Measurements from ENCODE around the gene FSTL5.
A peak's percentile ranks its signal among the peaks of the same experiment; 100 is the strongest.
"Not testable (repeated sequence)": the region's sequence is repeated elsewhere in the genome, so short reads cannot be mapped to it uniquely, and the experiment has no call there.

The FSTL5 gene

DNA sequence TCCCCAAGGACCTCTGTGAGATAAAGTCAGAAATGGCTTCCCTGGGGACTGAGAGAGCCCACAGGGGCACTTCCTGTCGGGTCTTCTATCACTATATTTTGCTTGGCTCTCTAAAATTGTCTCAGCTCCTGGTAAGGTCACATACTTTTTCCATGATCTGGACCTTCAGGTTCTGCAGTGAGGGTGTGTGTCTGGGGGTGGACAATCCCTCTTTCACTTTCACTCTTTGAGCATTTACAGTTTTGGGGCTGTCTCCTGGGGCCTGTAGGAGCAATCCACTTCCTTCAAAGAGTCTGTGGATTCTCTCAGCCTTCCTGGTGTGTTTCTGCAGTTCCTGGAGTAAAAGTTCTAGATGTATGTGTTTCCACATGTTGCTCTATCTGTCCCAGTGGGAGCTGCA, 335.7 kb downstream of the FSTL5 start:
- no peak for FAIRE-seq

- FAIRE-seq: no peak
Measured at GRCh38 chr4:161827013-161827412, 336.8 kb downstream of the FSTL5 start.

- FAIRE-seq: no peak
Measured at GRCh38 chr4:161823450-161823849, 340.4 kb downstream of the FSTL5 start.

DNA sequence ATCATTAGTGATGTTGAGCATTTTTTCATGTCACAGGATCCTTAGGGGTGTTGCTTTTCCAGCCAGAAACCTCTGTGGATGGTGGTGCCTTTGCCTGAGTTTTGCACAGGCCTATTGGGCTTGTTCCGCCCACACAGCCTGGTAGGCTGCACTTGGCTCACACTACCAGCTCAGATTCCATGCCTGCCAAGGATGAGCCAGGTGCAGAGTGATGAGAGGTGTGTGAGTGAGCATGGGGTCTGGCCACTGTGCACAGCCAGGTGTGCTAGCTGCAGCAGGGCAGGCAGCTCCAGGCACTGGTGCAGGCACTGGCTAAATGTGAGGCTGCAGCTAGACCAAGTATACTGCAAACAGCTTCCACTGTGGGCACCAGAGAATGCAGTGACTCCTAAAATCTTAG, 341.6 kb downstream of the FSTL5 start:
- FAIRE-seq: no peak

DNA sequence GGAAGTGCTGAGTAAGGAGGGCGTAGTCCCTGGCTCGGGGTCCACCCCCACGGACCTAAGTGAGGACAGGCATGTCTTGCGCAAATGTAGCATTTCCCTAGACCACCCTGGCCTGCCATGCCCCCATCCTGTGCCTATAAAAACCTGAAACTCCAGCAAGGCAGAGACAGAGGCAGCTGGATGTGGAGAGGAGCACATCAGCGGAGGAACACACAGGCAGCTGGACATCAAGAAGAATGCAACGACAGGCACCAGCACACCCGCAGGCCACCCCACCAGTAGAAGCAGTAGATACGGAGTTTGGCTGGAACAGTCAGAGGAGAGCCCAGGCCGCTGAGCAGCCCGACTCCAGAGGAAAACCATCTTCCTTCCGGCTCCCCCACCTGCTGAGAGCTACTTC, 345.9 kb downstream of the FSTL5 start:
- FAIRE-seq: no peak

- FAIRE-seq: no peak
Measured at GRCh38 chr4:161816958-161817357, 346.8 kb downstream of the FSTL5 start.

GRCh38 chr4:161815841-161816240, 348.0 kb downstream of the FSTL5 start:
- no peak for FAIRE-seq

DNA sequence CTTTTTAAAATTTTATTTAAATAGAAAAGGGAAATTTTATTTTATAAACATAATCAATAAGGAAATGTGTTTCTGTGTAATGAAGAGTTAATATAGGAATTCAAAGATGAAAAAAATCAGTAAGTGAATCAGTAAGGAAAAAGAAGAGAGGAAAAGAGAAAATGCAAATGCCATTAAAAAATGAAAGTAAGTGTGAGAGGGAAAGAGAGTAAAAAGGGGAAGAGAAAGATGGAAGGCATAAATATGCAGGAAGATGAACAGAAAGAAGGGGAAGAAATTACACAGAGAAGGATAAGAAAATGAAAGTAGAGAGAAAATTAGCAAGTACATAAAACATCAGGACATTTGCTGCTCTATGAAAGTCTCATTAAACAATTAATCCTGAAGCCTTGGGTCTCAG, 349.9 kb downstream of the FSTL5 start:
- peak; percentile 33 for FAIRE-seq

DNA sequence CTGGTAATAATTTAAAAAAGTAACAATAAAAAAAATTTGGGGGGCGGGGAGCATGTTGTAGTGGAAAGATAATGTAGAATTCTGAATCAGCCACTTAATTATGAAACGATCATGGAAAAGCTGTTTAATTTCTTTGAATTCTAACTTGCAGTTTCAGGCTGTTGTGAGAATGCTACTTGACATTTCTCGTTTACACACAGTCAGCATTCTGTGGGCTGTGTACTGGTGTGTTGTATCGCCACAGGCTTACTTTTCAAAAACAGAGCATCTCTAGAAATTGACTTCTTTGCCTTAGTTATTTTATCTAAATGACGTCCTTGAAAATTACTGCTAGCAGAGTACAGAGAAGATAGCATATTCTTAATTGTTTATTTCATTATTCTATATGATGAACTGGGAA, 350.4 kb downstream of the FSTL5 start:
- FAIRE-seq: no peak

GRCh38 chr4:161803171-161803570, 360.6 kb downstream of the FSTL5 start:
- no peak for FAIRE-seq

GRCh38 chr4:161799710-161800109, 364.1 kb downstream of the FSTL5 start:
- peak; percentile 71 for FAIRE-seq

DNA sequence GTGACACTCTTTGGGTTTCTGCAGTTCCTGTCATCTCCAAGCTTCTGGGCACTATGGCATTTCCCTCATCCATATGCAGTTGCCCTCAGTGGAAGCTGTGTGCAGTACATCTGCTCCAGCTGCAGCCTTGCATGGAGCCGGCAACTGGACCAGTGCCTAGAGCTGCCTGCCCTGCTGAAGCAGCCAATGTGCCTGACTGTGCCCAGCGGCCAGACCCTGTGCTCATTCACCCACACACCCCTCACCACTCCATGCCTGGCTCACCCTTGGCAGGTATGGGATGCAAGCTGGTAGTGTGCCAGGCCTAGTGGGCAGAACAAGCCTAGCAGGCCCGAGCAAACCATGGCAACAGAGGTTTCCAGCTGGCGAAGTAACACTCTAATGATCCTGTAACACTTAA, 370.8 kb downstream of the FSTL5 start:
- FAIRE-seq: no peak

- FAIRE-seq: no peak
Measured at GRCh38 chr4:161791796-161792556, 371.8 kb downstream of the FSTL5 start.

DNA sequence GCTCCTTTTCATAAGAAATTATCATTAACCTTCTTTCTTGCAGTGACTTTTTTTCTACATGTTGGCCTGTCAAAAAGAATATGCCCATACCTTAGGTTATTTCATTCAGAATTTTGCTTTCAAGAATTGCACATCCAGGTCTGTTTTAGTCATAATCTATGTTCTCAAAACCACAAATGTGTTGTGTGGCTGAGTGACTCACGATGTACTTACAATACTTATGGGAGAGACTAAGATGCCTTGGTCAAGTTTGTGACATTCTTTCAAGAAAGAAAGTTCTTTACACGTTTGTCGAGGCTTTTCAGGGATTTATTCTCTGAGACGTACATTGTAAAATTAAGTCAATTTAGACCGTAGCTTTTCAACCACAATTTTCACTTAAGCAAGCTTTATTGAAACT, 396.7 kb downstream of the FSTL5 start:
- no peak for FAIRE-seq

DNA sequence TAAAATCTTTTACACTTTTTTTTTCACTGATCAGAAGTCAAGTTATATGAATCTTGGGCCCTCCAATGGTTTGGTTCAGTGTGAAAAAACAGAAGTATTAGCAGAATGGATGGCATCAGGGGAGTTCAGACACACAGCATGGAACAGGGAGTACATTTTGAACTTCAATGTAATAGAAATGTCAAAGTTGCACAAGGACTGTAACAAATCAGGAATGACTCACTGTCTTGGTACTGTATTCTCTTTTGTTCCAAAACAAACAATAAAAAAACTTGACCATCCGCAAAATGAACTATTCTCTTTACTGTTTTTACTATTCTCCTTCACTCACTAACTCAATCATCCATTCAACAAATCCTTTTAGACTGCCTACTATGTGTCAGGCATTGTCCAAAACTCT, 401.0 kb downstream of the FSTL5 start:
- no peak for FAIRE-seq

DNA sequence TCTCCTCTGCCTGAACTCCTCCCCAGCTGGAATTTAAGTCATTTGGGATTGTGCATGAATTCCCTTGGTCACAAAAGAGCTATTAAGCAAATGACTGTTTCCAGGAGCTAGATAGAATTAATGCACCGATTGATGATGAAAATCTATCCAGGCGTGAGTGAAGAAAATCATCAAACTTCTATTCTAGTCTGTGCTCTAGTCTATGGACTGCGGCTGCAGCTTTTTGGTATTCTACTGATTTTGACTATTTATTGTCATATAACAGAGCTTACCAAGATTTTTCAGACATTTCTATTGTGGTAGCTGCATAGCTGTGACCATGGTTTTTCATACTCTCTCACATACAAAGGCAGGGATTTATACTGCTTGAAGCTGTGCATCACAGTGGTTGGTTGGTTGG, 403.8 kb downstream of the FSTL5 start:
- no peak for FAIRE-seq

GRCh38 chr4:161758412-161758811, 405.4 kb downstream of the FSTL5 start:
- FAIRE-seq: not testable (repeated sequence)

- no peak for FAIRE-seq
Measured at GRCh38 chr4:161728929-161729328, 434.9 kb downstream of the FSTL5 start.

GRCh38 chr4:161721947-161722346, 441.9 kb downstream of the FSTL5 start:
- no peak for FAIRE-seq

DNA sequence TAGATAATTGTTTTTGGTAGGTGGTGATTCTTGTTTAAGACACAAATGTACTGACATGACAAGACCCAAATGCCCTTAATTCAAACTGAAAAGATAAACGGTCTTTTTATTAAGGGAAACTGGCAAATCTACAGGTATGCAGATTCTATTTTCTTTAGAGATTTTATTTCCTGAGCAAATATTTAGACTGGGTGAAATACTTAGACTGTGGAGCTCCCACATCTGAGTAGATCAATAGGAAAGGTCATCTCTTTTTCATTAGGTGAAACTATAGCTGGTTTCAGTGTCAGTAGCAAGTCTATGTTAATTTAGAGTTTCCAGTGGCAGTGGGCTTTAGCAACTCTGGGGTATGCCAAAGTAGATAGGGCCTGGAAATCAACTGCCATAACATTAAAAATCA, 446.7 kb downstream of the FSTL5 start:
- no peak for FAIRE-seq

- no peak for FAIRE-seq
Measured at GRCh38 chr4:161714931-161715330, 448.9 kb downstream of the FSTL5 start.

DNA sequence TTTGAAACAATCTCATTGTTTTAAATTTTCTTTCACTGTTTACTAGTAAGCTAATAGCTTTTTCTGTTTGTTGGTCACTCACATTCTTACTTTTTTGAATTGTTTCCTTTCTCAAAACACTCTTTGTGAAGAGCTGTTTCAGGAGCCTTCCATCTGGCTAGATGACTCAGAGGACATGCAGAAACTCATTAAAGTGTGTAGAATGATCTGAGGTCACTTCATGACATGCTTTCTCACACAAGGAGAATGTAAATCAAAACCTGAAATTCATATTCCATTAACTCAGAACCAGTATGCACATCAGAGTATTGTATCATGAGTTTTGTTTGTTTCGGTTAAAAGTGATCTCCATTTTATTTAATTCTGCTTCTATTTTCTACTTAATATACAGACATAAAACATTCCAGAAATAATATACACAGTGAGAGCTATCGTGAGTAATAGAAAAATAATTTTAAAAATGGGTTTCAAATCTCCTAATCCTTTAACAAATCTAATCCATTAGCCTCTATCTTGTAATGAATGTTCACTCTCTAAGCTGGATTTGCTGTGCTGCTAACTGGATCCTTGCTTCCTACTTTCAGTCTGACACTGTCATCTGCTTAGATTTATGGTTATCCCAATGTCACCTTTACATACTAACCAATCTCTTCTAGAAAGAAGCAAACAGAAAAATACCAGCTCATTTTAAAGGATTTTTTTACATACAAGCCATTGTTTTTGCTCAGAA, 449.6 kb downstream of the FSTL5 start:
- FAIRE-seq: no peak

GRCh38 chr4:161704653-161705052, 459.1 kb downstream of the FSTL5 start:
- FAIRE-seq: no peak

DNA sequence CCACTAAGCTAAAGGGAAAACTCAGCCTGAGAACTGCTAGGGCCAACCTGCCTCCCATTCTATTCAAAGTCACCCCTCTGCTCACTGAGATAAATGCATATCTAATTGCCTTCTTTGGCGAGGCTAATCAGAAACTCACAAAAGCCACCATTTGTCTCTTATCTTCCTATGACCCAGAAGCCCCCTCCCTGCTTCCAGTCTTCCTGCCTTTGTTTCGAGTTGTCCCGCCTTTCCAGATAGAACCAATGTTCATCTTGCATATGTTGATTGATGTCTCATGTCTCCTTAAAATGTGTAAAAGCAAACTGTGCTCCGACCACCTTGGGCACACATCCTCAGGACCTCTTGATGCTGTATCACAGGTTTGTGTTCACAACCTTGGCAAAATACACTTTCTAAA, 459.8 kb downstream of the FSTL5 start:
- FAIRE-seq: no peak

DNA sequence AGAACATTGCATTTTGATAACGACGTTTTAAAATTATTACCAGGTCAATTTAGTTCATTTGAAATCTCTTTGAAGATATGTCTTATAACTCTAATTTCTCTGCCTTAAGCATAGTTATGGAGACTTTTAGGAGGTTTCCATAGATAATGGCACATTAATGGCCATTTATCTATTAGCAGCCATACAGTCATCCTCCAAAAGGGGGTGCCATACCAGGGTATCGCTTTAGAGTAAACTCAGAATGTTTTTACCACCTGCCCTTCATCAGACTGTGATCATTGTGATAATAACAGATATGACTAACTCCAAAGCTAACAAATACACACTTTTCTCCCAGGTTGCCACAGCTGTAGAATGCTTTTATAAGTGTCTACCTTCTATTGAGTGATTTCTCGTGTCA, 461.5 kb downstream of the FSTL5 start:
- no peak for FAIRE-seq

All from islet of Langerhans (tissue), 1 donor.